IMR-90 (cell line): Measurements from ENCODE around the gene ME3. TPM values are rescaled to one million over a fixed set of nuclear protein-coding genes. Genes with fewer than 3 reads are reported as not detected.
A peak's percentile ranks its signal among the peaks of the same experiment; 100 is the strongest.

Source experiments
- ATAC-seq: fragments of 200-7000 bp; cut with Tn5 transposase; 2 replicates; pipeline ENCODE4 v1.9.1; 2020; ENCODE audit warnings: low read depth, mild to moderate bottlenecking, moderate library complexity
- BruUV-seq: library from RNA; stranded (reverse); fragments of 400-500 nt; replicated peaks from 2 replicates; lab custom pipeline; 2021; lab: Mats Ljungman, UMichigan
- CTCF ChIA-PET: fragments of 300-600 bp; formaldehyde crosslinking; extraction: SDS; loops from one replicate; lab custom pipeline; 2021; ENCODE audit warnings: antibody characterized with exemption; lab: Yijun Ruan, JAX
- POLR2A ChIA-PET: fragments of 300-600 bp; sonication (Branson Sonifier 250); formaldehyde crosslinking; loops from one replicate; lab custom pipeline; 2022; ENCODE audit warnings: antibody characterized with exemption; ENCODE audit not compliant: unreplicated experiment; lab: Charles Lee
- DNase-seq: peaks from one replicate; pipeline ENCODE4 v3.0.0; 2013
- H2AFZ ChIP-seq: replicated peaks from 2 replicates; pipeline ENCODE3; 2013; ENCODE audit warnings: low read length, mild to moderate bottlenecking; ENCODE audit not compliant: poor library complexity
- H2AK5ac ChIP-seq: 2 replicates; pipeline ENCODE4 v1.6.1; 2013; ENCODE audit warnings: low read depth, low read length, inconsistent platforms
- H2AK9ac ChIP-seq: replicated peaks from 2 replicates; pipeline ENCODE3; 2013; ENCODE audit warnings: mild to moderate bottlenecking, low read depth, low read length, moderate library complexity; ENCODE audit not compliant: poor library complexity
- H2BK120ac ChIP-seq: 2 replicates; pipeline ENCODE4 v1.6.1; 2013; ENCODE audit warnings: low read depth, low read length, inconsistent platforms
- H2BK15ac ChIP-seq: 3 replicates; pipeline ENCODE4 v1.6.1; 2013; ENCODE audit warnings: low read depth, low read length, inconsistent platforms
- H2BK20ac ChIP-seq: 2 replicates; pipeline ENCODE4 v1.6.1; 2013; ENCODE audit warnings: low read depth, mild to moderate bottlenecking, inconsistent platforms, low read length, moderate library complexity
- H2BK5ac ChIP-seq: 2 replicates; pipeline ENCODE4 v1.6.1; 2013; ENCODE audit warnings: mild to moderate bottlenecking, low read depth, low read length, inconsistent platforms; ENCODE audit not compliant: poor library complexity, severe bottlenecking
- H3K14ac ChIP-seq: replicated peaks from 2 replicates; pipeline ENCODE4 v1.6.1; 2013; ENCODE audit warnings: low read depth, low read length, inconsistent platforms
- H3K18ac ChIP-seq: 2 replicates; pipeline ENCODE4 v1.6.1; 2013; ENCODE audit warnings: low read depth, low read length, control low read depth
- H3K23ac ChIP-seq: 2 replicates; pipeline ENCODE4 v1.6.1; 2013; ENCODE audit warnings: low read depth, low read length, inconsistent platforms
- H3K27ac ChIP-seq: 2 replicates; pipeline ENCODE4 v1.5.1; 2013; ENCODE audit warnings: mild to moderate bottlenecking, control low read depth, low read length; ENCODE audit not compliant: insufficient read depth
- H3K27me3 ChIP-seq: 2 replicates; pipeline ENCODE4 v1.6.1; 2013; ENCODE audit warnings: low read length; ENCODE audit not compliant: control insufficient read depth, insufficient read depth
- H3K36me3 ChIP-seq: 2 replicates; pipeline ENCODE4 v1.6.1; 2013; ENCODE audit warnings: low read length, mixed read lengths; ENCODE audit not compliant: control insufficient read depth, insufficient read depth
- H3K4ac ChIP-seq: 2 replicates; pipeline ENCODE4 v1.6.1; 2013; ENCODE audit warnings: low read depth, low read length, inconsistent platforms
- H3K4me1 ChIP-seq: 2 replicates; pipeline ENCODE4 v1.6.1; 2013; ENCODE audit warnings: low read length, mixed read lengths; ENCODE audit not compliant: control insufficient read depth, insufficient read depth
- H3K4me2 ChIP-seq: 2 replicates; pipeline ENCODE4 v1.6.1; 2013; ENCODE audit warnings: low read depth, mild to moderate bottlenecking, control low read depth, low read length, moderate library complexity
- H3K4me3 ChIP-seq: 2 replicates; pipeline ENCODE4 v1.5.1; 2013; ENCODE audit warnings: low read depth, mild to moderate bottlenecking, control low read depth, low read length, moderate library complexity; ENCODE audit not compliant: insufficient read depth
- H3K56ac ChIP-seq: 2 replicates; pipeline ENCODE4 v1.6.1; 2013; ENCODE audit warnings: low read length, inconsistent platforms; ENCODE audit not compliant: insufficient read depth; ENCODE audit errors: extremely low read depth
- H3K79me1 ChIP-seq, 2 experiments: 2 replicates each; pipeline ENCODE4 v1.6.1; 2013; ENCODE audit warnings: low read length in 2 of 2, inconsistent platforms in 1 of 2, low read depth in 1 of 2
- H3K9ac ChIP-seq: 2 replicates; pipeline ENCODE4 v1.6.1; 2013; ENCODE audit warnings: low read depth, low read length, control low read depth
- H3K9me1 ChIP-seq: 2 replicates; pipeline ENCODE4 v1.6.1; 2013; ENCODE audit warnings: low read length, inconsistent platforms; ENCODE audit not compliant: insufficient read depth
- H3K9me3 ChIP-seq: 2 replicates; pipeline ENCODE4 v1.6.1; 2013; ENCODE audit warnings: low read length; ENCODE audit not compliant: control insufficient read depth, insufficient read depth
- H4K20me1 ChIP-seq: 2 replicates; pipeline ENCODE4 v1.6.1; 2013; ENCODE audit warnings: low read length, inconsistent platforms; ENCODE audit not compliant: insufficient read depth
- H4K5ac ChIP-seq: 2 replicates; pipeline ENCODE4 v1.6.1; 2013; ENCODE audit warnings: mild to moderate bottlenecking, low read depth, low read length, control low read depth
- H4K8ac ChIP-seq, 2 experiments: 2 replicates each; pipeline ENCODE4 v1.6.1; 2013; ENCODE audit warnings: low read depth in 2 of 2, low read length in 2 of 2, control low read depth in 1 of 2, inconsistent platforms in 1 of 2
- H4K91ac ChIP-seq: 2 replicates; pipeline ENCODE4 v1.6.1; 2013; ENCODE audit warnings: low read depth, low read length, inconsistent platforms; ENCODE audit not compliant: insufficient read depth
- CEBPB ChIP-seq: IDR thresholded peaks from 2 replicates; pipeline ENCODE4 v1.6.1; 2012; ENCODE audit warnings: low read depth, low read length, improper control_type of control experiment
- CHD1 ChIP-seq: IDR thresholded peaks from 2 replicates; pipeline ENCODE4 v1.6.1; 2012; ENCODE audit warnings: low read depth, low read length, improper control_type of control experiment
- FOS ChIP-seq: fragments of 150-350 bp; IDR thresholded peaks from 2 replicates; pipeline ENCODE4 v1.6.1; 2016; ENCODE audit warnings: low read depth, low read length
- MAZ ChIP-seq: IDR thresholded peaks from 2 replicates; pipeline ENCODE4 v1.6.1; 2012; ENCODE audit warnings: low read depth, mild to moderate bottlenecking, low read length, improper control_type of control experiment, moderate library complexity, borderline replicate concordance
- MXI1 ChIP-seq: IDR thresholded peaks from 2 replicates; pipeline ENCODE4 v1.6.1; 2012; ENCODE audit warnings: low read depth, mild to moderate bottlenecking, low read length, moderate library complexity, borderline replicate concordance
- NFE2L2 ChIP-seq: fragments of 150-350 bp; IDR thresholded peaks from 2 replicates; pipeline ENCODE4 v1.6.1; 2016; ENCODE audit warnings: low read depth, mild to moderate bottlenecking, low read length
- POLR2A ChIP-seq: IDR thresholded peaks from 2 replicates; pipeline ENCODE4 v1.6.1; 2012; ENCODE audit warnings: mild to moderate bottlenecking, low read depth, low read length
- RAD21 ChIP-seq: IDR thresholded peaks from 2 replicates; pipeline ENCODE4 v1.6.1; 2012; ENCODE audit warnings: low read length, improper control_type of control experiment
- SMC3 ChIP-seq: fragments of 150-350 bp; IDR thresholded peaks from 2 replicates; pipeline ENCODE4 v1.6.1; 2016; ENCODE audit warnings: low read depth, mild to moderate bottlenecking, antibody characterized with exemption, low read length, moderate library complexity
- WGBS, 2 experiments: methylation state at CpG; one replicate each; pipeline versions ENCODE4 v1.1.5 to v1.1.7; 2013; ENCODE audit warnings: missing lambda C conversion rate in 2 of 2; ENCODE audit not compliant: insufficient read length in 1 of 2; ENCODE audit errors: extremely low coverage in 2 of 2; 5-methylcytosine and 5-hydroxymethylcytosine counted together
- dilution Hi-C: fragments of 300-500 bp; cut with HindIII; formaldehyde crosslinking; loops from one replicate; pipeline ENCODE4 v1.14.3; 2018; ENCODE audit warnings: low sequenced_read_pairs; ENCODE audit not compliant: unreplicated experiment
- in situ Hi-C: fragments of 300-500 bp; cut with MboI; formaldehyde crosslinking; loops from 3 replicates; pipeline ENCODE4 v1.14.3; 2019; ENCODE audit warnings: low sequenced_read_pairs, inconsistent platforms, mixed read lengths
- intact Hi-C: fragments of 100-400 bp; cut with micrococcal nuclease; formaldehyde crosslinking; loops from 2 replicates; pipeline ENCODE4 v1.10.0; 2022
- polyA plus RNA-seq, 3 experiments: library from polyadenylated mRNA; depleted of rRNA; stranded (reverse); fragments of >200 nt; gene quantifications; 2 replicates each; pipeline ENCODE4 v1.2.3, GENCODE V29; 2012; ENCODE audit warnings: low replicate concordance in 1 of 3
- total RNA-seq: library from RNA; depleted of rRNA; stranded (reverse); fragments of >200 nt; gene quantifications from 2 replicates; pipeline ENCODE4 v1.2.3, GENCODE V29; 2012
- TF ChIP-seq, protein P1 (sequence below): conservative IDR thresholded peaks from 2 replicates; pipeline ENCODE4 v1.5.1; 2012; ENCODE audit warnings: mild to moderate bottlenecking, low read depth, low read length, improper control_type of control experiment

Gene ME3
- total and polyA plus RNA-seq, 2 of the 4 experiments (the other 2 are of a cell fraction): 7.8 to 9.0 TPM

- Histone ChIP-seq H3K4ac (peak overlapping the region; percentile 78; the same call in 1 of the 2 replicates), H2BK5ac (peak overlapping the region; percentile 72), H4K91ac (peak overlapping the region; percentile 62; the same call in 1 of the 2 replicates), H3K4me2 (peak overlapping the region; percentile 54; the same call in 1 of the 2 replicates), H3K14ac (no peak overlapping the region), H3K27ac (no peak overlapping the region), H3K36me3 (no peaks in the 10 kb centered on the region), H2BK120ac (peak overlapping the region; percentile 91), H3K79me1 (peaks cover 4 to 34% of the 10 kb centered on the region in 2 experiments), H3K9me1 (peaks cover 13% of the 10 kb centered on the region), H3K56ac (no peak overlapping the region), H3K9me3 (no peaks in the 10 kb centered on the region), H3K9ac (no peak overlapping the region), H2AFZ (no peak overlapping the region), H3K4me1 (peaks cover 24% of the 10 kb centered on the region), H2AK5ac (peak overlapping the region; percentile 53; the same call in 1 of the 2 replicates), H3K4me3 (no peak overlapping the region), H3K23ac (no peak overlapping the region; the same call in 1 of the 2 replicates), H4K20me1 (no peaks in the 10 kb centered on the region), H2BK20ac (peak overlapping the region; percentile 94), H4K5ac (no peak overlapping the region; the same call in 1 of the 2 replicates), H2BK15ac (peak overlapping the region; percentile 42; the same call in 1 of the 3 replicates), H4K8ac (peak overlapping the region in 1 of 2 experiments; percentile 77; a peak in 1 of 4 replicates), H2AK9ac (no peak overlapping the region), H3K27me3 (no peaks in the 10 kb centered on the region), H3K18ac (peak overlapping the region; percentile 94; the same call in 1 of the 2 replicates)
- in situ Hi-C loops: no loop called here
- ChIA-PET CTCF (interaction anchor here (1.0 to 1.7 kb wide), 3 partner anchors 31 to 165 kb away, joined by 3 to 6 read pairs (median 4); no protein-coding TSS in a partner anchor), POLR2A (interaction anchor here (0.6 to 1.0 kb wide), 2 partner anchors 83 to 101 kb away, joined by 3 read pairs; no protein-coding TSS in a partner anchor)
- no TSS peak for BruUV-seq
- intact Hi-C loops: no loop called here
- WGBS, 2 experiments: no CpG with 5 or more reads among the region's 1 CpG
- ATAC-seq (peak; percentile 73), DNase-seq (peak; percentile 66)
- dilution Hi-C loops: no loop called here
- no peak for TF ChIP-seq NFE2L2
- TF ChIP-seq CHD1: no peak
- no peak for TF ChIP-seq CEBPB
- no peak for TF ChIP-seq FOS
- TF ChIP-seq POLR2A: no peak
- no peak for TF ChIP-seq MAZ
- TF ChIP-seq RAD21: no peak
- TF ChIP-seq, protein P1, sequence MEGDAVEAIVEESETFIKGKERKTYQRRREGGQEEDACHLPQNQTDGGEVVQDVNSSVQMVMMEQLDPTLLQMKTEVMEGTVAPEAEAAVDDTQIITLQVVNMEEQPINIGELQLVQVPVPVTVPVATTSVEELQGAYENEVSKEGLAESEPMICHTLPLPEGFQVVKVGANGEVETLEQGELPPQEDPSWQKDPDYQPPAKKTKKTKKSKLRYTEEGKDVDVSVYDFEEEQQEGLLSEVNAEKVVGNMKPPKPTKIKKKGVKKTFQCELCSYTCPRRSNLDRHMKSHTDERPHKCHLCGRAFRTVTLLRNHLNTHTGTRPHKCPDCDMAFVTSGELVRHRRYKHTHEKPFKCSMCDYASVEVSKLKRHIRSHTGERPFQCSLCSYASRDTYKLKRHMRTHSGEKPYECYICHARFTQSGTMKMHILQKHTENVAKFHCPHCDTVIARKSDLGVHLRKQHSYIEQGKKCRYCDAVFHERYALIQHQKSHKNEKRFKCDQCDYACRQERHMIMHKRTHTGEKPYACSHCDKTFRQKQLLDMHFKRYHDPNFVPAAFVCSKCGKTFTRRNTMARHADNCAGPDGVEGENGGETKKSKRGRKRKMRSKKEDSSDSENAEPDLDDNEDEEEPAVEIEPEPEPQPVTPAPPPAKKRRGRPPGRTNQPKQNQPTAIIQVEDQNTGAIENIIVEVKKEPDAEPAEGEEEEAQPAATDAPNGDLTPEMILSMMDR: no peak
- no peak for TF ChIP-seq SMC3
- TF ChIP-seq MXI1: no peak
Measured at GRCh38 chr11:86639137-86639536, 33.3 kb downstream of the ME3 start.
